ENCODE data around the gene IMP4. TPM values are rescaled to one million over a fixed set of nuclear protein-coding genes. Genes with fewer than 3 reads are reported as not detected.

The IMP4 gene
- total and polyA plus RNA-seq, 10 of the 15 experiments (the other 5 are each of a cell fraction or from before 2014, with no cell fraction given) = 41.4 to 242 (median 166) TPM

- Histone ChIP-seq H3K4me3 (no peak overlapping the region), H3K36me3 (ENCODE audit: control insufficient read depth in 2 of 2, insufficient read depth in 2 of 2, low read length in 1 of 2) (no peaks in the 10 kb centered on the region), H3K27me3 (replicated peaks in 1 of 2; ENCODE audit: control insufficient read depth in 2 of 2, insufficient read depth in 2 of 2, low read length in 1 of 2) (no peaks in the 10 kb centered on the region; a peak in 1 of 4 replicates), H3K79me2 (ENCODE audit: control insufficient read depth, insufficient read depth, low read length) (no peaks in the 10 kb centered on the region), H3K9ac (ENCODE audit: control insufficient read depth, insufficient read depth, low read length) (no peak overlapping the region), H3K4me2 (ENCODE audit: control insufficient read depth, insufficient read depth) (no peak overlapping the region), H4K20me1 (ENCODE audit: control insufficient read depth, insufficient read depth) (no peaks in the 10 kb centered on the region), H3K27ac (ENCODE audit: control insufficient read depth, insufficient read depth) (no peak overlapping the region), H2AFZ (ENCODE audit: control insufficient read depth, low read depth, low read length) (no peak overlapping the region), H3K9me3 (replicated peaks; ENCODE audit: control insufficient read depth, insufficient read depth, low read length) (no peaks in the 10 kb centered on the region), H3K4me1 (ENCODE audit: control insufficient read depth, insufficient read depth, low read length) (no peaks in the 10 kb centered on the region)
- in situ Hi-C loops (cut with MboI) (no loop called here), intact Hi-C loops (cut with micrococcal nuclease; ENCODE audit: unreplicated experiment) (no loop called here)
- ATAC-seq (no peak), FAIRE-seq (no peak), DNase-seq (ENCODE audit: low read depth, low spot score) (no peak)
- ChIA-PET CTCF (no interaction called here), RAD21 (ENCODE audit: unreplicated experiment) (no interaction called here), SMC1A (ENCODE audit: uncharacterized antibody, unreplicated experiment) (interaction anchor here (1.4 kb wide), 1 partner anchor 9 kb away, joined by 5 read pairs; no protein-coding TSS in a partner anchor), POLR2A (no interaction called here)
- 46% methylated on average over 12 of the region's 12 CpGs for WGBS (ENCODE audit: insufficient coverage, insufficient replicate concordance, low lambda C conversion rate, missing lambda C conversion rate)
- BruUV-seq (replicated peaks) = no TSS peak
- no peak for TF ChIP-seq BRCA1 (IDR thresholded peaks at IDR 0.05; ENCODE audit: low read depth, low read length)
- TF ChIP-seq E2F8 (IDR thresholded peaks at IDR 0.05; ENCODE audit: low read depth, partially characterized antibody) = no peak
- no peak for TF ChIP-seq ZBED1 (IDR thresholded peaks at IDR 0.05; ENCODE audit: borderline replicate concordance)
- no peak for TF ChIP-seq BHLHE40 (IDR thresholded peaks at IDR 0.05; ENCODE audit: borderline replicate concordance in 1 of 2, low read depth in 2 of 2, low read length in 1 of 2)
- TF ChIP-seq, protein P1, sequence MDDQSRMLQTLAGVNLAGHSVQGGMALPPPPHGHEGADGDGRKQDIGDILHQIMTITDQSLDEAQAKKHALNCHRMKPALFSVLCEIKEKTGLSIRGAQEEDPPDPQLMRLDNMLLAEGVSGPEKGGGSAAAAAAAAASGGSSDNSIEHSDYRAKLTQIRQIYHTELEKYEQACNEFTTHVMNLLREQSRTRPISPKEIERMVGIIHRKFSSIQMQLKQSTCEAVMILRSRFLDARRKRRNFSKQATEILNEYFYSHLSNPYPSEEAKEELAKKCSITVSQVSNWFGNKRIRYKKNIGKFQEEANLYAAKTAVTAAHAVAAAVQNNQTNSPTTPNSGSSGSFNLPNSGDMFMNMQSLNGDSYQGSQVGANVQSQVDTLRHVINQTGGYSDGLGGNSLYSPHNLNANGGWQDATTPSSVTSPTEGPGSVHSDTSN (IDR thresholded peaks at IDR 0.05; ENCODE audit: insufficient replicate concordance, low read depth, low read length) = no peak
- no peak for TF ChIP-seq CTCF (IDR thresholded peaks at IDR 0.05 in 2 of 3, conservative IDR thresholded peaks at IDR 0.05 in 1 of 3; ENCODE audit: control insufficient read depth in 2 of 3, extremely low read depth in 1 of 3, insufficient read depth in 1 of 3, low read depth in 3 of 3, low read length in 3 of 3)
- no peak for TF ChIP-seq ZNF687 (IDR thresholded peaks at IDR 0.05)
- TF ChIP-seq NFXL1 (IDR thresholded peaks at IDR 0.05; ENCODE audit: borderline replicate concordance) = no peak
- TF ChIP-seq CBX5 (IDR thresholded peaks at IDR 0.05; ENCODE audit: low read depth) = no peak
- no peak for TF ChIP-seq PKNOX1 (IDR thresholded peaks at IDR 0.05)
- no peak for TF ChIP-seq SREBF1 (IDR thresholded peaks at IDR 0.05; ENCODE audit: low read length)
- no peak for TF ChIP-seq CBX3 (IDR thresholded peaks at IDR 0.05; ENCODE audit: borderline replicate concordance, low read depth)
Measured at GRCh38 chr2:130313812-130314334, 28.8 kb upstream of the IMP4 start.

Measured in GM12878 (cell line).